Muscle layer of colon (tissue), 2 donors: ENCODE data around the gene RAI1.

Experiments
- H3K27ac ChIP-seq: one replicate; pipeline ENCODE4 v1.7.0; 2013; ENCODE audit warnings: low read depth, mild to moderate bottlenecking, low read length, moderate library complexity
- H3K27me3 ChIP-seq, 2 donors: one replicate each; pipeline ENCODE4 v1.7.0; 2013; ENCODE audit warnings: low read length in 2 of 2, mild to moderate bottlenecking in 2 of 2; ENCODE audit not compliant: insufficient read depth in 2 of 2, control insufficient read depth in 1 of 2
- H3K36me3 ChIP-seq: one replicate; pipeline ENCODE4 v1.7.0; 2013; ENCODE audit warnings: mild to moderate bottlenecking, low read length; ENCODE audit not compliant: insufficient read depth
- H3K4me1 ChIP-seq: one replicate; pipeline ENCODE4 v1.7.0; 2013; ENCODE audit warnings: mild to moderate bottlenecking, low read length; ENCODE audit not compliant: insufficient read depth
- H3K4me3 ChIP-seq, 2 donors: one replicate each; pipeline ENCODE4 v1.7.0; 2013; ENCODE audit warnings: low read length in 2 of 2, low read depth in 1 of 2, mild to moderate bottlenecking in 1 of 2, moderate library complexity in 1 of 2
- H3K9ac ChIP-seq: one replicate; pipeline ENCODE4 v1.7.0; 2013; ENCODE audit warnings: low read length
- H3K9me3 ChIP-seq: one replicate; pipeline ENCODE4 v1.7.0; 2013; ENCODE audit warnings: mild to moderate bottlenecking, low read length
- donor health status: abdominal sarcoma.
- donor health status: Adenocarcinoma of cecum.

Gene RAI1

GRCh38 chr17:17754719-17755686 is 73.7 kb downstream of the RAI1 start:
- no peak overlapping the region for H3K4me3 ChIP-seq
- H3K9me3 ChIP-seq = no peaks in the 10 kb centered on the region
- H3K27ac ChIP-seq = no peak overlapping the region
- no peak overlapping the region for H3K9ac ChIP-seq
- no peaks in the 10 kb centered on the region for H3K36me3 ChIP-seq
- no peaks in the 10 kb centered on the region for H3K27me3 ChIP-seq
- peaks cover 49% of the 10 kb centered on the region for H3K4me1 ChIP-seq

- no peak overlapping the region for H3K9ac ChIP-seq
- no peaks in the 10 kb centered on the region for H3K27me3 ChIP-seq
- peaks cover 48% of the 10 kb centered on the region for H3K4me1 ChIP-seq
- no peaks in the 10 kb centered on the region for H3K36me3 ChIP-seq
- no peak overlapping the region for H3K27ac ChIP-seq
- H3K4me3 ChIP-seq = no peak overlapping the region
- no peaks in the 10 kb centered on the region for H3K9me3 ChIP-seq
Observed at GRCh38 chr17:17755715-17756114, 74.5 kb downstream of the RAI1 start.

- H3K9ac ChIP-seq = no peak overlapping the region
- H3K36me3 ChIP-seq = no peaks in the 10 kb centered on the region
- H3K27me3 ChIP-seq = no peaks in the 10 kb centered on the region
- peak overlapping the region; percentile 58 for H3K27ac ChIP-seq
- H3K4me3 ChIP-seq = no peak overlapping the region
- H3K4me1 ChIP-seq = peaks cover 36% of the 10 kb centered on the region
- H3K9me3 ChIP-seq = no peaks in the 10 kb centered on the region
Observed at GRCh38 chr17:17757391-17757791, 76.1 kb downstream of the RAI1 start.

GRCh38 chr17:17757956-17758845 is 76.9 kb downstream of the RAI1 start:
- H3K9me3 ChIP-seq = no peaks in the 10 kb centered on the region
- H3K36me3 ChIP-seq = no peaks in the 10 kb centered on the region
- H3K4me3 ChIP-seq = no peak overlapping the region
- H3K4me1 ChIP-seq = peaks cover 35% of the 10 kb centered on the region
- peak overlapping the region; percentile 58 for H3K27ac ChIP-seq
- H3K27me3 ChIP-seq = no peaks in the 10 kb centered on the region
- H3K9ac ChIP-seq = no peak overlapping the region

- no peak overlapping the region for H3K4me3 ChIP-seq
- H3K36me3 ChIP-seq = no peaks in the 10 kb centered on the region
- no peak overlapping the region for H3K9ac ChIP-seq
- H3K9me3 ChIP-seq = no peaks in the 10 kb centered on the region
- no peak overlapping the region for H3K27ac ChIP-seq
- H3K27me3 ChIP-seq = no peaks in the 10 kb centered on the region
- peaks cover 33% of the 10 kb centered on the region for H3K4me1 ChIP-seq
Observed at GRCh38 chr17:17758941-17759563, 77.8 kb downstream of the RAI1 start.

GRCh38 chr17:17760350-17760749 is 79.1 kb downstream of the RAI1 start:
- Histone ChIP-seq H3K9ac (no peak overlapping the region), H3K27me3 (no peaks in the 10 kb centered on the region), H3K4me1 (peaks cover 26% of the 10 kb centered on the region), H3K9me3 (no peaks in the 10 kb centered on the region), H3K36me3 (peaks cover 5% of the 10 kb centered on the region), H3K4me3 (no peak overlapping the region), H3K27ac (no peak overlapping the region)

- Histone ChIP-seq H3K27ac (no peak overlapping the region), H3K9ac (no peak overlapping the region), H3K9me3 (no peaks in the 10 kb centered on the region), H3K36me3 (peaks cover 8% of the 10 kb centered on the region), H3K4me3 (no peak overlapping the region), H3K4me1 (peaks cover 30% of the 10 kb centered on the region), H3K27me3 (no peaks in the 10 kb centered on the region)
Observed at GRCh38 chr17:17760872-17761550, 79.8 kb downstream of the RAI1 start.

GRCh38 chr17:17761894-17762743 is 80.9 kb downstream of the RAI1 start:
- no peaks in the 10 kb centered on the region for H3K9me3 ChIP-seq
- H3K9ac ChIP-seq = no peak overlapping the region
- H3K27ac ChIP-seq = no peak overlapping the region
- no peak overlapping the region for H3K4me3 ChIP-seq
- H3K36me3 ChIP-seq = peaks cover 8% of the 10 kb centered on the region
- H3K27me3 ChIP-seq = no peaks in the 10 kb centered on the region
- peaks cover 41% of the 10 kb centered on the region for H3K4me1 ChIP-seq

GRCh38 chr17:17762744-17763105 is 81.5 kb downstream of the RAI1 start:
- Histone ChIP-seq H3K9ac (no peak overlapping the region), H3K36me3 (peaks cover 8% of the 10 kb centered on the region), H3K27ac (no peak overlapping the region), H3K9me3 (no peaks in the 10 kb centered on the region), H3K27me3 (no peaks in the 10 kb centered on the region), H3K4me3 (no peak overlapping the region), H3K4me1 (peaks cover 42% of the 10 kb centered on the region)

GRCh38 chr17:17763136-17763535 is 81.9 kb downstream of the RAI1 start:
- Histone ChIP-seq H3K27ac (no peak overlapping the region), H3K4me1 (peaks cover 42% of the 10 kb centered on the region), H3K9me3 (no peaks in the 10 kb centered on the region), H3K9ac (no peak overlapping the region), H3K27me3 (no peaks in the 10 kb centered on the region), H3K4me3 (no peak overlapping the region), H3K36me3 (peaks cover 8% of the 10 kb centered on the region)
